ENCODE results near the gene TFAP2E. TPM values are rescaled to one million over a fixed set of nuclear protein-coding genes. Genes with fewer than 3 reads are reported as not detected.

The TFAP2E gene
- total RNA-seq, 1 donor from 2014 or later = 0.43 TPM

DNA sequence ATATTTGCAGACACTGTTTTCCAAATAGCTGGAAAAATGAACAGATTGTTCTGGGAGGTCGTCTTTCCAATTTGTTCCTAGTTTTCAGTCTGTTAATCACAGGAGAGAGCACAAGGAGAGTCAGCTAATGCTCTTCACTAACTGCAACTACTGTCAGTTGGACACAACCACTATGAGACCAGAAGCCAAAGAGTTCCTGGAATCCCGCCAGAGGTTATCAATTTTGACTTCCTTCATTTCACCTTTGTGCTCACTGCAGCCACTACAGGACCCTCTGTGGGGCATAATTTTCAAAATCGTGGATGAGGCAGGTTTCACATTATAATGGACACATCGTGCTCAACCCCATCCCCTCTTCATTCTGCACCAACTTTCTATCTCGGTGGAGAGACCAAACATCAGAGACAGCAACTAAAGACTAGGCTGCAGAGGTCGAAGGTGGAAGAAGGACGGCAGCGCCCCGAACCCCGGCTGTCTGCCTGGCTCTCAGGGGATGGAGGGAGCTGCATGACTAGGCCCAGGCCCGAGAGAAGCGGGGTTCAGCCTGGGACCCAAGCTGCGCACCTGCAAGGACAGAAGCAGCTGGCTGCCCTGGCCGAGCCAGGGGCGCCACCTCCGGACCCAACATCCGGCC, 16.5 kb upstream of the TFAP2E start:
- intact Hi-C loops (cut with micrococcal nuclease) = loop anchor here (1.0 to 2.0 kb wide), 3 partner anchors 18 to 364 kb away; partner anchors contain the start of gene SFPQ

GRCh38 chr1:35557118-35557610, 15.9 kb upstream of the TFAP2E start, which contains the start of gene KIAA0319L:
TSS of gene KIAA0319L (minus strand) at chr1:35557403. CDS start at chr1:35554491, 2,912 bp downstream.
- intact Hi-C loops (cut with micrococcal nuclease) = loop anchor here (1.0 to 2.0 kb wide), 3 partner anchors 18 to 364 kb away; partner anchors contain the start of gene SFPQ

GRCh38 chr1:35557611-35558373, 15.3 kb upstream of the TFAP2E start, which contains the start of gene NCDN:
TSS of gene NCDN (plus strand) at chr1:35557799. CDS start at chr1:35558191, 392 bp downstream.
- intact Hi-C loops (cut with micrococcal nuclease) = loop anchor here (1.0 to 2.0 kb wide), 3 partner anchors 19 to 365 kb away; partner anchors contain the start of gene SFPQ

GRCh38 chr1:35558374-35559316, 14.5 kb upstream of the TFAP2E start:
- intact Hi-C loops (cut with micrococcal nuclease) = no loop called here

DNA sequence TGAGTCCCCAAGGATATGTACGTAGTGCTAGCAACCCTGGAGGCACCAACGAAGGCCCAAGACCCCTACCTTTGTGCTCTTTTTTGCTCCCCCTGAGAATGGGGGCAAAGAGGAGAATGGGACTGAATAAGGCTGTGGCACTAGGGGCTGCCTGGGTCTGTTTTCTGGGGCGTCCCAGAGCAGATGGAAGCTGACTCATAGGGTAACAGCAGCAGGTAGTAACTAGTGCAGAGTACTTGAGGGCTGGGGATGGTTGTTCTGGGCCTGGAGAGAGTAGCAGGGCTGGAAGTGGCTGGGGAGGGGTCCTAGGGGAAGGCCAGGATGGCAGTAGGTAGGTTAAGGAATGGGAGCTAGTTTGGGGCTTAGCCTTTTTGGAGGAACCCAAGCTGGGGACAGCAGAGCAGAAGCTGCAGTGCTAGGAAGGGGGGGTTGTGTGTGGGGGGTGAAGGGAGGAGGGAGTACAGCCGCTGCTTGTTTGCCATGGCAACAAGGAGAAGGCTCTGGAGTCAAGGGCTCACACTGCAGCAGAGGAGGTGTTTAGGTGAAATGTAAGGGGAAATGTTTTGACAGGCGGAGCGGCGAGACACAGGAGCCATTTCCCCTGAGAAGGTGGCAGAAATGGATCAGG, 13.7 kb upstream of the TFAP2E start:
- intact Hi-C loops (cut with micrococcal nuclease) = no loop called here

DNA sequence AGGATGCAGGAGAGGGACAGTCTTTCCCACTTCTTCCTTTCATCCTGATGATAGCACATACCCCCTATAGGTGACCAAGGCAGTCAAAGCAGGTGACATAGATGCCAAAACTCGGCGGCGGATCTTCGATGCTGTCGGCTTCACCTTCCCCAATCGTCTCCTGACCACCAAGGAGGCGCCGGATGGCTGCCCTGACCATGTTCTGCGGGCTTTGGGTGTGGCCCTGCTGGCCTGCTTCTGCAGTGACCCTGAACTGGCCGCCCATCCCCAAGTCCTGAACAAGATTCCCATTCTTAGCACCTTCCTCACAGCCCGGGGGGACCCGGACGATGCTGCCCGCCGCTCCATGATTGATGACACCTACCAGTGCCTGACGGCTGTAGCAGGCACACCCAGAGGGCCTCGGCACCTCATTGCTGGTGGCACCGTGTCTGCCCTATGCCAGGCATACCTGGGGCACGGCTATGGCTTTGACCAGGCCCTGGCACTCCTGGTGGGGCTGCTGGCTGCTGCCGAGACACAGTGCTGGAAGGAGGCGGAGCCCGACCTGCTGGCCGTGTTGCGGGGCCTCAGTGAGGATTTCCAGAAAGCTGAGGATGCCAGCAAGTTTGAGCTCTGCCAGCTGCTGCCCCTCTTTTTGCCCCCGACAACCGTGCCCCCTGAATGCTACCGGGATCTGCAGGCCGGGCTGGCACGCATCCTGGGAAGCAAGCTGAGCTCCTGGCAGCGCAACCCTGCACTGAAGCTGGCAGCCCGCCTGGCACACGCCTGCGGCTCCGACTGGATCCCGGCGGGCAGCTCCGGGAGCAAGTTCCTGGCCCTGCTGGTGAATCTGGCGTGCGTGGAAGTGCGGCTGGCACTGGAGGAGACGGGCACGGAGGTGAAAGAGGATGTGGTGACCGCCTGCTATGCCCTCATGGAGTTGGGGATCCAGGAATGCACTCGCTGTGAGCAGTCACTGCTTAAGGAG, 12.6 kb upstream of the TFAP2E start:
- intact Hi-C loops (cut with micrococcal nuclease) = no loop called here

- intact Hi-C loops (cut with micrococcal nuclease) = no loop called here
Observed at GRCh38 chr1:35561297-35561971, 11.7 kb upstream of the TFAP2E start.

DNA sequence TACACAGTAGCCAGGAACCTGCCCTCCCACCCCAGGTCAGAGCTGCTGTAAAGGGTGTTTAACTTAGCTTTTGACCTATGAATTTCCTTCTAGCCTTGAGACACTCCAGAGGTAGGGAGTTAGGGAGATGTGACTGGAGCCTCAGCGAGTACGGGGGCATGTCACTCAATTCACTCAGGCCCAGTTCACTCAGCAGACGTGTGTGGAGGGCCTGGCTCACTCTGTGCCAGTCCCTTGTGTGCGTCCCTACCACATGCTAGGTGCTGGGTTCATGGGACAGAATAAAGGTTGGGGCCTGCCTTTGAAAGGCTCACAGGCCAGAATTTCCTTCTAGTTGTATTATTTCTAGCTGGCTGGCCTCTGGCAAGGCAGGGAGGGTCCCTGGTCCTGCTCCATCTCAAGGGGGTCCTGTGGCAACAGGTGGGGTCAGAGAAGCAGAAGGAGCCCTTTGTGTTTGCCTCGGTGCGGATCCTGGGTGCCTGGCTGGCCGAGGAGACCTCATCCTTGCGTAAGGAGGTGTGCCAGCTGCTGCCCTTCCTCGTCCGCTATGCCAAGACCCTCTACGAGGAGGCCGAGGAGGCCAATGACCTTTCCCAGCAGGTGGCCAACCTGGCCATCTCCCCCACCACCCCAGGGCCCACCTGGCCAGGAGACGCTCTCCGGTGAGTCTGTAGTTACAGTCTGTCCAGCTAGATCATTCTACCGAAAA, 11.0 kb upstream of the TFAP2E start:
- intact Hi-C loops (cut with micrococcal nuclease) = no loop called here

DNA sequence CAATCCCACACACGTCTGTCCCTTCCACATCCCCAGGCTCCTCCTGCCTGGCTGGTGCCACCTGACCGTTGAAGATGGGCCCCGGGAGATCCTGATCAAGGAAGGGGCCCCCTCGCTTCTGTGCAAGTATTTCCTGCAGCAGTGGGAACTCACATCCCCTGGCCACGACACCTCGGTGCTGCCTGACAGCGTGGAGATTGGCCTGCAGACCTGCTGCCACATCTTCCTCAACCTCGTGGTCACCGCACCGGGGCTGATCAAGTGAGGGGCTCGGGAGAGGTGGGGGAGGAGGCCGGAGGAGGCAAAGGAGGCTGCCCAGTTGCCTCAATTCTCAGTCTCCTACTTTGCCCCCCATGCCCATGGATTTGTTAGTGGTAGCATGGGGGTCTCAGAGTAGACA, 9.9 kb upstream of the TFAP2E start:
- intact Hi-C loops (cut with micrococcal nuclease) = no loop called here

GRCh38 chr1:35564037-35564883, 8.9 kb upstream of the TFAP2E start:
- intact Hi-C loops (cut with micrococcal nuclease) = loop anchor here (1.0 kb wide), 1 partner anchor 113 kb away; no protein-coding TSS in a partner anchor

DNA sequence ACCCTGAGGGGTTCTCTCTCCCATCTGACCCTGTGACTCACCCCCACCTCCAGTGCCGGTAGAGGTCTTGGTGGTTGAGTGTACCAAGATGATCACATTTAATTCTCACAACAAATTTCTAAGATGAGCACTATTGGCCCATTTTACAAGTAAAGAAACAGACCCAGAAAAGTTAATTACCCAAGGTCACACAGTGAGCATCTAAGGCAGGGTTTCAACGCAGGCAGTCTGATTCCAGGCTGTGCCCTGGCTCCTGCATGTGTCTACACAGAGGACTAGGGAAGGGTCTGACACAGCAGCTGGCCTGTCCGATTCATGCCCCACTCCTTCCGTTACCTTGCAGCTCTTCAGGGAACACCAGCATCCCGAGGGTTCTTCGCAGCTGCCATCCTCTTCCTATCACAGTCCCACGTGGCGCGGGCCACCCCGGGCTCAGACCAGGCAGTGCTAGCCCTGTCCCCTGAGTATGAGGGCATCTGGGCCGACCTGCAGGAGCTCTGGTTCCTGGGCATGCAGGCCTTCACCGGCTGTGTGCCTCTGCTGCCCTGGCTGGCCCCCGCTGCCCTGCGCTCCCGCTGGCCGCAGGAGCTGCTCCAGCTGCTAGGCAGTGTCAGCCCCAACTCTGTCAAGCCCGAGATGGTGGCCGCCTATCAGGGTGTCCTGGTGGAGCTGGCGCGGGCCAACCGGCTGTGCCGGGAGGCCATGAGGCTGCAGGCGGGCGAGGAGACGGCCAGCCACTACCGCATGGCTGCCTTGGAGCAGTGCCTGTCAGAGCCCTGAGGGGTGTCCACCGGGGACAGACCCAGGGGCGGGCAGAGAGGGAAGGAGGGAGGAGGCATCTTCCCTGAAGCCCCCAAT, 8.0 kb upstream of the TFAP2E start:
- intact Hi-C loops (cut with micrococcal nuclease) = loop anchor here (1.0 kb wide), 1 partner anchor 114 kb away; no protein-coding TSS in a partner anchor

DNA sequence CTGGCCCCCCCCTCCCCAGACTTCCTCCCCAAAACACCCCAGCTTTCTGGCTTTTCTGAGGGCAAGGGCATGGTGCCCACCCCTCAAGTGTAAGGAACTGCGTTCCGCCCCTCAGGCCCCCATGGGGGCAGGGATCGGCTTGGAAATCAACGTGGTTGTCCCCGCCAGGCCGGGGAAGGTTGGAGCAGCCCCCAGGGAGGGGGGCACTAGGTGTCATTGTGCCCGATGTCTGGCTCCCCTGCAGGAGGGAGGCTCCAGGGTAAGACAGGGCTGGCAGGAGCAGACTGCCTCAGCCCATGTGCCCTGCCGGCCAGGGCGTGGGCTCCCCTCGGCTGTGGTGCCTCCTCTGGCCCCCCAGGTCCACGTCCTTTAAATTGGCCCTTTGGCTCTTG, 7.4 kb upstream of the TFAP2E start:
- intact Hi-C loops (cut with micrococcal nuclease) = no loop called here

GRCh38 chr1:35567947-35568558, 5.1 kb upstream of the TFAP2E start:
- intact Hi-C loops (cut with micrococcal nuclease) = no loop called here

DNA sequence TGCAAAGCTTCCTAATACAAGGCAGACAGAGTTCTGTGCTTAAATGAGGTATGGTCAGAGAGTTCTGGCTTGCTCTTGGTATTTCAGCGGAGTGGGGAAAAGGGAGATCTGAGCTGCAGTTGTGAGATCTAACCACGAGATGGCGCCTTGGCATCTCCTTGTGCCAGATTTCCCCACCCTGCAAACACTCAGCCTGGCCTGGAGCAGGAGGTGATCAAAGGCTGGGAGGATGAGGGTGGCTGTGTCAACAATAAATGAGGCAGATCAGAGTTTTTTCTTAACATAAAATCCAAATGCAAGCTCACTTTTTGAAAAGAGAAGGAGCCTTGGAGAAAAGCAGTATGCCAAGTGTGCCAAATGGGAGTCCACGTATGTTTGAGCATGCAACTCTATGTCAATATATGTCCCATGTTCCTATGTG, 4.1 kb upstream of the TFAP2E start:
- intact Hi-C loops (cut with micrococcal nuclease) = loop anchor here (1.0 kb wide), 3 partner anchors 146 to 205 kb away; no protein-coding TSS in a partner anchor

DNA sequence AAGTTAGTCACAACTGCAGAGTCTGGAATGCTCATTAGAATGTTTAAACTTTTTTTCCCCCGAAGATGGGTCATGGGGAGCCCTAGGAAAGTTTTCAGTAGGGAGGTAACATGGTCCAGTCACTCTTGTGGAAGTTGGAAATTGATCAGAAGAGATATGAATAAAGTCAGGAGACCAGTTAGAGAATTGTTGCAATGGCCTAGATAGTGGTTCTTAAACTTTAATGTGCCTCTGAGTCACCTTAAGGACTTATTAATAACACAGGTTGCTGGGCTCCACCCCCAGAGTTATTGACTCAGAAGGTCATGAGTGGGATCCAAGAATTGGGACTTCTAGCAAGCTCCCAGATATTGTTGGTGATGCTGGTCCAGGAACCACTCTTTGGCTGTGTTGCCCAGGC, 3.2 kb upstream of the TFAP2E start:
- intact Hi-C loops (cut with micrococcal nuclease) = loop anchor here (1.0 kb wide), 3 partner anchors 145 to 204 kb away; no protein-coding TSS in a partner anchor

Data from T-helper 2 cell treated with Interferon-gamma antibody and Interleukin-4, amounts not matched to agents 100 ng/mL and 5 ng/mL, for 36 hours (primary cell).